Amniotic epithelial cell (primary cell): ENCODE results near the gene IFT80.
"Not testable (repeated sequence)": the region's sequence is repeated elsewhere in the genome, so short reads cannot be mapped to it uniquely, and the experiment has no call there.

Experiments used
- DNase-seq: peaks from one replicate; pipeline ENCODE4 v3.0.0-alpha.2; 2010; ENCODE audit warnings: low read depth

The IFT80 gene

DNA sequence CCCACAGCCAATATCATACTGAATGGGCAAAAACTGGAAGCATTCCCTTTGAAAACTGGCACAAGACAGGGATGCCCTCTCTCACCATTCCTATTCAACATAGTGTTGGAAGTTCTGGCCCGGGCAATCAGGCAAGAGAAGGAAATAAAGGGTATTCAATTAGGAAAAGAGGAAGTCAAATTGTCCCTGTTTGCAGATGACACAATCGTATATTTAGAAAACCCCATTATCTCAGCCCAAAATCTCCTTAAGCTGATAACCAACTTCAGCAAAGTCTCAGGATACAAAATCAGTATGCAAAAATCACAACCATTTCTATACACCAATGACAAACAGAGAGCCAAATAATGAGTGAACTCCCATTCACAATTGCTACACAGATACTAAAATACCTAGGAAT, 36.1 kb downstream of the IFT80 start:
- not testable (repeated sequence) for DNase-seq

- DNase-seq, result no peak
Measured at GRCh38 chr3:160355826-160356225, 43.2 kb downstream of the IFT80 start.

DNA sequence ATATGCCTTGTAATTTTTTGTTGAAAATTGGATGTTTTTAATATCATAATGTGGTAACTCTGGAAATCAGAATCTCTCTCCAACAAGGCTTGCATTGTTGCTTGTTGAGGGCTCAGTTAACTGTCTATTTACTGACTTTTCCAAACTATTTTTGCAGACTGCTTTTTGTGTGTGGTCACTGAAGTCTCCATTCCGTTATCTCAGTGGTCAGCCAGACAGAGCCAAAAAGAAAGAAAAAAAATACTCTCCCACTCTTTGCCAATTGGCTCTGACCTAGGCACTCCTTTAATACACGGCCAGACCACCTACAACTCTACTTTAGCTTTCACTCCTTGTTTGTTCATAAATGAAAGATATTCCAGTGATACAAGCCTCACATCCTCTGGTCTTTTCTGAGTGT, 52.5 kb downstream of the IFT80 start:
- no peak for DNase-seq

DNA sequence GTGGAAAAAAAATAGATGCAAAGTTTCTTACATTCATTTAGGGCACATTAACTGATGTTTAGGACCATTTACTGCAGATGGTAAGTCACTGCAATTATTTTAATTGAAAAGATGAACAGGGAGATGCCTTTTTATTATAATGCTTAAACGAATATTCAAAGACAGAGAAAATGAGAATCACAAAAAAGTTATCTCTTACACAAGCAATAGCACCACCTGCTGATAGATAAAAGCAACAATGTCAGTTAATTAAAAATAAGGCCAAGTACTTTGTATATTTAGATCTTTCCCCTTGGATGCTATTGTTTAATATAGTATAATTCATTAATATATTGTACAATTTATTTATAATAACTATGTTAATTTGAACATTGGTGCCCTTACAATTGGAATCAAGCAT, 55.9 kb downstream of the IFT80 start:
- DNase-seq, result peak; percentile 21

GRCh38 chr3:160340351-160340750, 58.7 kb downstream of the IFT80 start:
- DNase-seq, result no peak

DNA sequence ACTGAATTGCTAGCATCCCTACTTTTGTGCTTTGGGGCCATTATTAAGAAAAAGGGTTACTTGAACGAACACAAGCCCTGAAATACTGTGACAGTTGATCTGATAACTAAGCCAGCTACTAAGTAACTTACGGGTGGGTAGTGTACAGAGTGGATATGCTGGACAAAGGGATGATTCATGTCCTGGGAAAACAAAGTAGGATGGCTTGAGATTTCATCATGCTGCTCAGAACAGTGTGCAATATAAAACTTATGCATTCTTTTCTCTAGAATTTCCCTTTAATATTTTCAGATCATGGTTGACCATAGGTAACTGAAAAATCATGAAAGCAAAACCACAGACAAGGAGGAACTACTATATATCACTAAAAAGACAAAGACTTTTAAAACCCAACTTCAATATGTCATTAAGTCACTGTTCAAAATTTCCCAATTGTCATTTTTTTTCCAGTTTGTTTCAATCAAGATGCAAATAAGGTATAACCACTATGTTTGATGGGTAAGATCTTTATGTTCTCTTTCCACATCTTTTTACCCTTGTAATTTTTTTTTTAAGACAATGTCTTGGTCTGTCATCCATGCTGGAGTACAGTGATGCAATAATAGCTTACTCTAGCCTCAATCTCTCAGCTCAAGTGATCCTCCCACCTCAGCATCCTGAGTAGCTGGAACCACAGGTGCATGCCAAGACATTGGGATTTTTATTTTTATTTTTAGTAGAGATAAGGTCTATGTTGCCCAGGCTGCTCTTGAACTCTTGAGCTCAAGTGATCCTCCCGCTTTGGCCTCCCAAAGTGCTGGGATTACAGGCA, 67.7 kb downstream of the IFT80 start:
- DNase-seq, result peak; percentile 96

DNA sequence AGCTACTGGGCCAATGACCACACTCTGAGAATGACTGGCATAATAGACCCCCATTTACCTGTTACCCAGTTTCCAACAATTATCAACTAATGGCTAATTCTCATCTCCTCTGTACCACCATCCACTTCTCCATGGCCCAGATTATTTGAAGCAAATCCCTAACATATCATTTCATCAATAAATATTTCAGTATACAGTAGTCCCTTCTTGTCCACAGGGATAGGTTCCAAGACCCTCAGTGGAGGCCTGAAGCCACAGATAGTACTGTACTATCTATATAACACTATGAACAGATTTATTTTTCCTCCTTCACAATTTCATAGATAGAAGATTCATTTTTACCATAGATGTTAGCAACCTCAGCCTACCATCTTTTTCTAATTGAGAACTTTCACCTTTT, 68.3 kb downstream of the IFT80 start:
- DNase-seq, result no peak

DNA sequence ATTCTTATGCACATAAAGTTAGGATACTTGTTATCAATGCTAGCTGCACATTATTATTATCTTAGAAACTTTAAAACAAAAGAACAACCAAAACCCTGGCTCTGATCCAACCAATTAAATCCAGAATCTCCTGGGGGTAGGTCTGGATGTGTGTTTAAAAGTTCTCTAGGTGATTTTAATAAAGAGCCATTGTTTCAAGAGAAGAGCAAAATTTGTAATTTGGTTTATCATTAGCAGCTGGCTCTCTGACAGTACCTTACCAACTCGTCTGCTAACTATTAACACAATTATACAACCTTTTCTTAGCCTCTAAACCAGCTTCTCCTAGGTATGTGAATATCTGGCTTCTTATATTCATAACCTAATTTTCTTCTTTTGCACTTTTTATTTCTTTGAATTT, 68.9 kb downstream of the IFT80 start:
- DNase-seq, result no peak

DNA sequence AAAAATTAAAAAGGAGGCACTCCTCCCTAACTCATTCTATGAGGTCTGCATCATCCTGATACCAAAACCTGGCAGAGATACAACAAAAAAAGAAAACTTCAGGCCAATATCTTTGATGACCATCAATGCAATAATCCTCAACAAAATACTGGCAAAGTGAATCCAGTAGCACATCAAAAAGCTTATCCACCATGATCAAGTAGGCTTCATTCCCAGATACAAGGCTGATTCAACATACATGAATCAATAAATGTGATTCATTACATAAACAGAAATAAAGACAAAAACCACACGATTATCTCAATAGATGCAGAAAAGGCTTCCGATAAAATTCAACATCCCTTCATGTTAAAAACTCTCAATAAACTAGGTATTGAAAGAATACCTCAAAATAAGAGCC, 72.7 kb downstream of the IFT80 start:
- DNase-seq, result not testable (repeated sequence)

- DNase-seq, result not testable (repeated sequence)
Measured at GRCh38 chr3:160321821-160322220, 77.2 kb downstream of the IFT80 start.

DNA sequence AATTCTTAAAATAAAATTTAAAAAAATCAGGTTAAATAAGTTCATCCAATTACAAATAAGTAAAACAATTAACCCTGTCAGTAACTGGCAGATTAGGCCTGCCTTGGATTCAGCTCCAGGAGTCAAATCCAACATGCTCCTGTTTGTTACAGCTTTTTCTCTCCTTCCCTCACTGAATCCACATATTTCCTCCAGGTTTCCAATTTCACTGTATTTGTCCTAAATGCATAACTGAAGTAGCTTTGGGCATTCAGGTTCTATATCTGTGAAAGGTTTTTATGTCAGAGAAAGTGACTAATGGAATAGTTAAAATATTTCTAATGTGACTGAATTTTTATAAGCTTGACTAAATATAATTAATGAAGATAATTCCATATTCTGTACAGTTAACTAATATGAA, 79.7 kb downstream of the IFT80 start:
- no peak for DNase-seq

- no peak for DNase-seq
Measured at GRCh38 chr3:160314995-160315394, 84.0 kb downstream of the IFT80 start.

- no peak for DNase-seq
Measured at GRCh38 chr3:160312014-160312624, 86.9 kb downstream of the IFT80 start.

DNA sequence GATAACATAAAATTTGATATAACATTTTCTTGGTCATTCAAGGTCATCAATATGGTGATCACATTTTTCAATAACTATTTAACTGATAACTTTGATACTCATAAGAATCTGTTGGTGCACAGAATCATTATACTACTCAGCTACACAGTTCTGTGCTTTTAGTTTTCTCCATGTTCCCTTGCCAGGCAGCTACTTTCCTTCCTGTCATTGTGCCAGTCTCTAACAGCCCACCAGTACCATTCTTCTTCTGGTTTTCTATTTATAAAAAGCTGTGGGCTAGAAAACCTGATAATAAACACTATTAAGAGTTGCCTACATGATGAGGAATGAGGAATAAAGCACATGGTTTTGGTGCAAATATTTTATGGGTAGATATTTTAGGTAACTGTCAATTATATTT, 96.2 kb downstream of the IFT80 start:
- no peak for DNase-seq

- DNase-seq, result peak; percentile 5
Measured at GRCh38 chr3:160296591-160296990, 102.4 kb downstream of the IFT80 start.

GRCh38 chr3:160291909-160292299, 107.1 kb downstream of the IFT80 start:
- no peak for DNase-seq

GRCh38 chr3:160291290-160291908, 107.6 kb downstream of the IFT80 start:
- DNase-seq, result no peak

DNA sequence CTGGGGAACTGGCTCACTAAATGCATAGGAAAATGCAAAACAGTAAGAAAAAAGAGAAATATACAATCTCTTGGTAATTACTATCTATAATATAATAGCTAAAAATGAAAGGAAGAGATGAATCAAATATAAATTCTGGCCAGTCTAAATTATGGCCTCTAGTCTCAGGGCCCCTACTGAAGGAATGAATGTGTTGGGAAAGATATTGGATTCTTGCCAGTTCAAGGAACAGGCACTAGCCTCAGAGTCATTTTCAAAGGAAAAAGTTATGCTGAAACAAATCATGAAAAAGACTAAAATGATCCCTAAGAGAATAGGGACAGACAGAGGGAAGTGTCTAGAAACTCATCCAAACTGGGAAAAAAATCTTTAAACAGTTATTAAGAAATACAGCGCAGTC, 111.4 kb downstream of the IFT80 start:
- DNase-seq, result peak; percentile 40

DNA sequence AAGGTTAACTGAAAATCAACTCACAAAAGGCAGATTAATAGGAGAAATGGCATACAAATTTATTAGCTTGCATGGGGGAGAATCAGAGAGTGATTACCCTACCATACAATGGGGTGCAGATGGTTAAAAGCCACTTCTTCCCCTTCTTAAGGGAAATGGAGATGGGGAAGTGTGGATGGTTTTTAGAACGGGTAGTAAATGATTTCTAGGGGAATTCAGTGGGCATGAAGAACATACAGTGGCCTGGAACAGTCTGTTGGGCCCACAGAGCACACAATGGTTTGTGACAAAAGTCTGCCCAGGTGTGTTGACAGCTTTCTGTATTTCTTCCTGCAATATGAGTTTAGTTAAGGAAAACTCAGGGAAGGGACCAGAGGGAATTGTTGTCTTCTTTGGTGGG, 112.8 kb downstream of the IFT80 start:
- DNase-seq, result no peak

- DNase-seq, result no peak
Measured at GRCh38 chr3:160280836-160281235, 118.2 kb downstream of the IFT80 start.

GRCh38 chr3:160279657-160280056, 119.4 kb downstream of the IFT80 start:
- peak; percentile 14 for DNase-seq

DNA sequence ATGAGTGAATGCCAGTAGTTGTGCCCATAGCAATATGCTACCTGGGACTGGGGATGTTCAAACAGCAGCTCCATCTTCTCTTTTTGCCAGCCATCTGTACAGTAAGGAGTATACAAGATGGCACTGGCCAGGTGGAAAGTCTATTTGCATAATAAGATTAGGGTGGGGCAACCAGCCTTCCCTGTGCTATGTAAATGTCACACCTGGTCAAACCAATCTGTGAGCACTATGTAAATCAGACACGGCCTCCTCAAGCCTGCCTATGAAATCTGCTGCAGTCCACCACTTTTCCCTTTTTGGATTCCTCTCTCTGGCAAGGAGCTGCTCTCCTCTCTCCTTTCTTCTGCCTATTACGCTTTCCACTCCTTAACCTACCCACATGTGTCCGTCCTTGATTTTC, 120.8 kb downstream of the IFT80 start:
- DNase-seq, result no peak

DNA sequence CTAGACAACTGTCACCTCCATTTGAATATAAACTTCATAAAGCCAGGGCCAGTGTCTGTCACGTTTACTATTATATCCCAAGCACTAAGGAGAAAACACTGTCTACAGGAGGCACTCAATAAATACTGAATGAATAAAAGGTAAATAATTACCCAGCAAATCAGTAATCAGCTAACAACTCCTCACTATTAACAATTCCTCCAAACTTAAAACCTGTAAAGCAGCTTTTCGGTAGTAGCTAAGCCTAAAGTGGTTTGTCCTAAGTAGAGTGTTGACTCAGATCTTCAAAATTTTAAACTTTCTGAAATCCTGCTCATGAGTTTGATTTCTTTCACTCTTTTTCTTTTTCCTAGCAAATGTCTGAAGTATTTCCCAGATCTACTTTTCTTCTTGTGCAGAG, 133.9 kb downstream of the IFT80 start:
- no peak for DNase-seq
